Fibroblast of skin of scalp (primary cell): Measurements from ENCODE around the gene HSD17B10.
A peak's percentile ranks its signal among the peaks of the same experiment; 100 is the strongest.
"Not testable (repeated sequence)": the region's sequence is repeated elsewhere in the genome, so short reads cannot be mapped to it uniquely, and the experiment has no call there.

Experiments used
- DNase-seq: peaks from one replicate; pipeline ENCODE4 v3.0.0-alpha.2; 2013

The HSD17B10 gene

DNA sequence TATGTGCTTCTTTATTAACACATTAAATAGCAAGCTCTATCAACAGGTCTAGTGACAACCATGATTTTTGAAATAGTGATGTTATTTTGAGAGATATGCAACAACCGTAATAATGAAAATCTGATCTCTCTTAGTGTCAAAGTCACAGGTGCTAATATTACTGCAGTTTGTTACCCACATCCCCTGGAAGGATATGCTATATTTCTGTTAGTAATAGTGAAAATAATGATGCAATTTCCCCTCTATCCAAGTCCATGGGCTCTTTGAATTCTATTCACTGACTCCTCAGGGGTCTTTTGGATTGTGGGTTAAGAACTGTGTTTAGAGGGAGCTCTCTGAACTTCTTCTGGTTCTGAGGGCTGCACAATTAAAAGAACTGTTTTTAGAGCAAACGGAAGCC is 3.0 kb upstream of the HSD17B10 start:
- no peak for DNase-seq

DNA sequence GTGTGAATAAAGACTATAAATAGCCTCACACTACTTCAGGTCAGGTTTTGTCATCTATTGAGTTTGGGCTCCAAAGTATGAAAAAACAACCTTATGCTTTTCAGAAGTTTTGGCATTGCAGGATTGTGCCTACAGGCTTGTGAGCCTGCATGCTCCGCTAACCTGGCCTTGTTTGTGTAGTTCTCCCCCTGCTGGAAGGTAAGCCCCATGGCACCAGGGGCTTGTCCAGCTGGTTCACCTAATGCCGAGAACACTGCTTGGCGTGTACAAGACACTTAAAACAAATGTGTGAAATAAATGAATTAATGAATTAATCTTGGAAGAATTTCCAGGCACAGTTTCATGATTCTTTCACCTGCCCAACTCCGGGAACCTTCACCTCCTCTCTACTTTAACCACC is 1.8 kb upstream of the HSD17B10 start:
- DNase-seq: peak; percentile 60

DNA sequence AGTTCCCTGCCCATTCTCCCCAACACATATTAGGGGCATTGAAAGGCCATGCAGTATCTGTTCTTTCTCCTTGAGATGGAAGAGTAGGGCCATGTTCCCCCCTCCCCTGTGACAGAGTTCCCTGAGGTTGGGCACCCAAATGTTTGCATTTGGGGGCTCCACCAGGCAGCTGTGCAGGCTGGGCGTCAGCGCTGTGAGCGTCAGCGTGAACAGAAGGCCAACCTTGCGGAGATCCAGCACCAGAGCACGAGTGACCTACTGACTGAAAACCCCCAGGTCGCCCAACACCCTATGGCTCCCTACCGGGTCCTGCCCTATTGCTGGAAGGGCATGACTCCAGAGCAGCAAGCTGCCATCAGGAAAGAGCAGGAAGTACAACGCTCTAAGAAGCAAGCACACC is 3.9 kb downstream of the HSD17B10 start:
- DNase-seq: no peak

DNA sequence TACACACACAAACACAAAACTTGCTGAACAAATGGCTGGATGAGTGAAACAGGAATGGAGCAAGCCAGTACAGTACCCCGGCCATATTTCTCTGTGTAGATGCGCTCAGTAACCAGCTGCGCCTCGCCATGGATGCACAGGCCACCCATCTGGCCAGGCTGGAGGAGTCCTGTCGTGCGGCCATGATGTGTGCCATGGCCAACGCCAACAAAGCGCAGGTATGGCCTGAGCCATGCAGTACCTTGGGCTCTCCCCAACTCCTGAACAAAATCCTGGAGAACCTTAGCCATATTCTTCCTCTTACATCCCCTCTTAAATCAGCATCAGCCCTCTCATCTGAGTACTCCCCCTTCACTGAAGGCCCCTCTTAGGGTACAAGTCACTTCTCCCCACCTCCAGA is 4.4 kb downstream of the HSD17B10 start:
- no peak for DNase-seq

DNA sequence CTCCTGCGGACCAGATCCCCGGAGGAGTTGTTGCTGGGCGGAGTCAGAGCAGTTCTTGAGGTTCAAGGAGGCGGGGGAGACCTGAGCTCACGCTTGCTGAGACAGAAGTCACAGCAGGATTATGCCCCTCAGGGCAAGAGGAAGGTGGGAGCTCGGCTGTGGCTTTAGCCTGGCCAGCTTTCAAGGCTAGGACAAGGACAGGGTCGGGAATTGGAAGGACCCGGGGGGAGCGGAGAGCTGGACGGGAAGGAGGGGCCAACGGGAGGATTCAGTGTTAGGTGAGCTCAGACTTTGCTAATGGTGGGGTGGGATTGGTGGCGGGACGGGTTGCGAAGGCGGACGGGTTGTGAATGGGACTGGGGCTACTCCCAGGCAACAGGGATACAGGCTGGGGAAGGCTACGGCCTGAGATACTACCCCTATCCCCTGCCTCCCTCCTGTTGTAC is 11.3 kb downstream of the HSD17B10 start, which contains the start of gene RIBC1:
TSS of gene RIBC1 (plus strand) at position 13 of the 446 bp plus-strand sequence. CDS start 3,404 bp downstream, outside the sequence.
- DNase-seq: no peak

DNA sequence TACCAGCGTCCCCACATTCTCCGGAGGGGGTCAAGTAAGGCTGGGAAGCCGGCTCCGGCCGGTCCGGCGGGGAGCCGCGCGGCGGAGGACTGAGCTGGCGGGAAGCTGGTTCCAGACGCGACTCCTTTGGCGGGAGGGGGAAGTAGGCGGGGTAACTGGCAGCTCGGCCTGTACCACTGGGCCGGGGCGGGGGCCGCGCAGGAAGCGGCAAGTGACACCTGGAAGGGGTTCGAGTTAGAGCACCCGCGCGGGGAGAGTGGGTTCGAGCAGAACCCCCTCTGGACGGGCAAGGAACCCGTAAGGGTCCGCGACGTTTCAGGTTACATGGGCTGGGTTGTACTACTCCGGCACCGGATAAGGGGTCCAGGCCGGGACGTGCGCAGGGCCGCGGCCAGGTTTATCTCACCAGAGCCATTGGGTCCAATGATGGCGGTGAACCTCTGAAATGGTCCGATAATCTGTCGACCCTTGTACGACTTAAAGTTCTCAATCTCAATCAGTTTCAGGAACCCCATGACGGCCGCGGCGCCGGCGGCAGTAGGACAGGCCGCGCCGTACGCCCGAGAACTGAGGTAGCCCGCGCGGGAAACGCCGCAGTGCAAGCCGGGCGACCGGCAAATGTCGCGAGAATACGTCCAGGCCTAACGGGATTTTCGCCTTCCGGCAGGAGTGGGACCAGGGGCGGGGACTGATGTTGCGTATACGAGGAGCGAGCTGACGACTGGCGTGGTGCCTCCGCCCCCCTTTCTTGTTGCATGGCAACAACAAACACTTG is 11.9 kb downstream of the HSD17B10 start, which contains the start of gene SMC1A:
TSS of gene SMC1A (minus strand) at position 569 of the 775 bp plus-strand sequence. CDS start at position 515, 54 bp downstream.
- peak; percentile 95 for DNase-seq

DNA sequence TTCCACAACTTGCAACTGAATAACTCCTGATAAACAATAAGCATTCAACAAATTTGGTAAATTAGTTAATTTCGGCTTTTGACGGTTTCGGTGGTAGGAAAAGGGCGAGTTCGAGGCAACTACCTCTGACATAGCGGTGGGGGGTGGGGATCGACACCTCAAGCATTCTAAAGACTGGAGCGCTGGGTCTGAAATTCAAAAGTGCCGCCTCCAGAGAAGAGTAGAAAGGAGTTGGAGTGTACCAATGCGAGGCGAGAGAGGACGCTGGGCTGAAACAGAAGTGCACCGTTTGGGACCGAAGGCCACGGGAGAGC is 12.4 kb downstream of the HSD17B10 start:
- no peak for DNase-seq

DNA sequence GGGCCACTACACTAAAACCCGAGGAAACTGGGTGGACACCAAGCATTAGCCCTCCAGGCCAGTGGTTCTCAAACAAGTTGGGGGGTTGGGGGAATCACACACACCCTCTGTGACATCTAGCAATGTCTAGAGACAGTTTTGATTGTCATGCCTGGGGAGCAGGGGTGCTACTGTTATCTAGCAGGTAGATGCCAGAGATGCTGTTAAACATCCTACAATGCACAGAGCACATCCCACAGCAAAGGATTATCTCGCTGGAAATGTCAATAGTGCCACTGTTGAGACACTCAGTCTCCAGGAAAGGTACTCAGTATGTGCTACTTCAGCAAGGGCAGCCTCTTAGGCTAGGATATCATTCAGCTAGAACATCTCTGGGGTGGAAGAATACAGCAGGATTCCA is 13.0 kb downstream of the HSD17B10 start:
- DNase-seq: no peak

DNA sequence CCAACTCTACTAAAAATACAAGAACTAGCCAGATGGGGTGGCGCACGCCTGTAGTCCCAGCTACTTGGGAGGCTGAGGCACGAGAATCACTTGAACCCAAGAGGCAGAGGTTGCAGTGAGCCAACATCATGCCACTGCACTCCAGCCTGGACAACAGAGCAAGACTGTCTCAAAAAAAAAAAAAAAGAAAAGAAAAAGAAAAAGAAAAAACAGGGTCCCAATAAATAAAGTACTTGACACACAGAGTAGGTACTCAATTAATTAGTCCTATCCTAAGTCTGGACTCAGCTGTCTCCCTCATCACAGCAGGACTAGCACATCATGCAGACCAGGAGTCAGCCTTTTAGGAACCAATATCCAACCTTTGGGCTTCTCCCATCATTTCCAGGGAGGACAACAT is 13.8 kb downstream of the HSD17B10 start:
- DNase-seq: not testable (repeated sequence)

DNA sequence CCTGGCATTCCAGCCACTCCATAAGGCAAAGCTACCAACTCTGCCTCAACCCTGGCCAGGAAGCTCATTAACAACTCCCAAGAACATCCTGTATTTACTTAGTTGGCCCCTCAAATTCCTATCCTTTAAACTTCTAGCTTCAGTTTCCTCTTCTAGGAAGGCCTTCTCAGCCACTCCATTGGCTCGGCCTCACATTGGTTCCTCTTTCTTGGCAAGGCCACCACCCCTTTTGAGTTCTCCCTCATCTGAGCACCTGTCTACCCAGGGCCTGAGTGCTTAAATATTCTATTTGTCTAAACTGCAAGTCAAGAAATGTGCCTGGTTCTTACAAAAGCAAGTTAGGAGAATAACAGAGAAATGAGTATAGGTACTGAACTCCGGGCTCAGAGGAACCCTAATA is 21.7 kb downstream of the HSD17B10 start:
- DNase-seq: no peak

DNA sequence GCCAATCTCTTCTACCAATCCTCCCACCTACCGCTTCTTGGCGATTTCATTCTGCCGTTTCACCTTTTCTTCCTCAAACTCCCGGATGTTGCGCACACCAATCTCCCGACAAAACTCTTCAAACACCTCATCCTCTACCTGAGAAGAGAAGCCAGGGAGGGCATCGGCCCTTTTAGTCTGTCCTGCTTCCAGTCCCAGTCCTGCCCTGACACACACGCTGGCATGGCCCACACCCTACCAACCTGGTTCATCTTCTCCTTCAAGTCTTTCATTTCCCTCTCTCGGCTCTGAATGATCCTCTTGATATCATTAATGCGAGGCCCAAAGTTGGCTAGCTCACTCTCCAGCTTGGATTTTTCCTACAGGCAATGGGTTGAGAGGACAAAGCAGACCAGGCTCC is 30.6 kb downstream of the HSD17B10 start:
- no peak for DNase-seq

DNA sequence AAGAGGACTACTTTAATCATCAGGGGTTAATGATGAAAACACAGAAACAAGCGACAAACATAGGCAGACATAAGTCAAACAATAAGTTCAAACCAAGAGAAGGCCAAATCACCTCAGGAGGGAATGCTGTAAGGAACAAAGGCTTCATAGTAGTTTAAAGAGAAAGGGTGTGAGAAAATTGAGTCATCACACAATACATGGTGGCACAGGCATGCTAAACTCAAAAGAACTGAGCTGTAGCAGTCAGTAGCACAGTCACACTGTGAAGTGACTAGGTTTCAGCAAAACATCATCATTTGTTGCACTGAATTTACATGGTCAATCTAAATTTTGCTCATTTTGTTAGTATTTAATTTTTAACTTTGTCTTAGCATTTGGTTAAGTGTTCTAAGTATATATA is 36.0 kb downstream of the HSD17B10 start:
- no peak for DNase-seq

DNA sequence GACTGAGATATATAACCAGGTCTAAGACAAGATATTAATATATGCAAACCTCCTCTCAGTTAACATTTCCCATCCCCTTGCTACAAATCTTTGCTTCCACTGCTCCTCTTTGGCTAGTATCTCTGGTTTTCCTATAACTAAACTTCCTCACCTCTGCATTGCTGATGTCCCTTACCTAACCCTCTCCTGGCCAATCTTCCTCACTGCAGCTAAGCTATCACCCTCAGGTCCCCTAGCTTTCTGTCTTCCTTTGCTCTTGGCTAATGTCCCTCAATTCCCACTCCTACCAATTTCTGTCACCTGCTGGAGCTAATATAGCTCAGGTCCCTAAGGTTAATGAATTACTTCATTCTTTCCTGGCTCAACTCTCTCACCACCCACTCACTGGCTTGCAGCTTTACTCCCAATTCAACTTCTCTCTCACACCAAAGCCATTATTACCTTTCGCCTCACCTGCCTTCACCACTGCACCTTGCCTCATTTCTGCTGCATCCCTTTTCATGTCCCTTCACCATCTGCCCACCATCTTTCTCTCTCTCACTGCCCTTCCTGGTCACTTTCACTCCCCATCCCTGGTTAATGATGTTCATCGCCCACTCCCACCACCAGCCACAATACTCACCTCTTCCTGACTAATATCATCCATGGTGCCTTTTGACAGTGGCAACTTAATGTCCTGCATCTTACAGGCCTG is 38.4 kb downstream of the HSD17B10 start:
- no peak for DNase-seq

DNA sequence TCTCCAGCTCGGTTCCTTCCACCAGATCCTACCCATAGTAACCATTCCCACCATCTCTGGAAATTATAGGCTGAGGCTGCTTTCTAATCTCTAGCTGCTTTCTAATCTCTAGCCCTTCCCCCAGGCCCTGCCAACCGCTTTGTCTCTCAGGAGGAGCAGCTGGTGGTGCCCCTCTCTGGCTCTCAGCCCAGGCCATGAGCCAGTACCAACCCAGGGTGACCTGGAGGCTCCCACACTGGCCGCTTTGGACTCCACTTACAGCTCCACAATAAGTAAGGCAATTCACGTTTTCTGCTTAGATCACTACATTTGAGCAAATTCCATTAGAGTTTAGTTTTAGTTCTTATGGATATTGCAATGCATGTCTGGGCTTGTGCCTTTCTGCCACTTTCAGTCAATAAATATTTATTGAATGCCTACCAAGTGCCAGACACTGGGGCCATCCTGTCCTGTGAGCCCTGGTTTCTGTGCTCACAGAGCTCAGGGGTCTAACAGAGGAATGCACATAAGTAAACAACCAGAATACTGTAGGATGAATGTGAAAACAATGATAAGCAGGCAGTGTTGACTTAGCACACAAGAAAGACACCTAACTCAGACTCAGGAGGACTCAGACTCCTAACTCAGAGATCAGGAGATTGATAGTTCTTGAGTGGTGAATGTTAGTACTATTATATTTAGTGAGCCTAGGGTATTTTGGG is 50.6 kb downstream of the HSD17B10 start:
- no peak for DNase-seq
